Dedifferentiated amniotic fluid mesenchymal stem cell (primary cell): ENCODE measurements around the gene ATP1A3.
"Not testable (repeated sequence)": the region's sequence is repeated elsewhere in the genome, so short reads cannot be mapped to it uniquely, and the experiment has no call there.

Source experiments
- DNase-seq: peaks from one replicate; pipeline ENCODE4 v3.0.0-alpha.2; 2016; ENCODE audit errors: extremely low spot score

Gene ATP1A3

GRCh38 chr19:42010245-42011126, 16.5 kb upstream of the ATP1A3 start:
- DNase-seq = peak; percentile 89

- DNase-seq = no peak
Measured at GRCh38 chr19:42006569-42006968, 12.5 kb upstream of the ATP1A3 start.

GRCh38 chr19:42005504-42005903, 11.5 kb upstream of the ATP1A3 start:
- DNase-seq = no peak

GRCh38 chr19:42003506-42004294, 9.7 kb upstream of the ATP1A3 start:
- DNase-seq = no peak

- DNase-seq = no peak
Measured at GRCh38 chr19:41999878-42000208, 5.8 kb upstream of the ATP1A3 start.

- DNase-seq = no peak
Measured at GRCh38 chr19:41999071-41999877, 5.2 kb upstream of the ATP1A3 start.

GRCh38 chr19:41998246-41999020, 4.4 kb upstream of the ATP1A3 start:
- DNase-seq = peak; percentile 40

- no peak for DNase-seq
Measured at GRCh38 chr19:41997851-41998229, 3.8 kb upstream of the ATP1A3 start.

GRCh38 chr19:41997121-41997850, 3.3 kb upstream of the ATP1A3 start:
- no peak for DNase-seq

GRCh38 chr19:41995959-41996797, 2.1 kb upstream of the ATP1A3 start:
- DNase-seq = no peak

GRCh38 chr19:41994994-41995958, 1.2 kb upstream of the ATP1A3 start:
- DNase-seq = no peak

- DNase-seq = no peak
Measured at GRCh38 chr19:41994521-41994971, 516 bp upstream of the ATP1A3 start.

- DNase-seq = not testable (repeated sequence)
Measured at GRCh38 chr19:41991925-41992569, 2.0 kb downstream of the ATP1A3 start.

- DNase-seq = no peak
Measured at GRCh38 chr19:41991025-41991424, 3.0 kb downstream of the ATP1A3 start.

- DNase-seq = no peak
Measured at GRCh38 chr19:41990615-41991014, 3.4 kb downstream of the ATP1A3 start.

- no peak for DNase-seq
Measured at GRCh38 chr19:41990028-41990427, 4.0 kb downstream of the ATP1A3 start.

GRCh38 chr19:41988947-41989346, 5.1 kb downstream of the ATP1A3 start:
- DNase-seq = no peak
